Measurements from ENCODE around the gene TMEM213.
"Not testable (repeated sequence)": the region's sequence is repeated elsewhere in the genome, so short reads cannot be mapped to it uniquely, and the experiment has no call there.

Gene TMEM213

DNA sequence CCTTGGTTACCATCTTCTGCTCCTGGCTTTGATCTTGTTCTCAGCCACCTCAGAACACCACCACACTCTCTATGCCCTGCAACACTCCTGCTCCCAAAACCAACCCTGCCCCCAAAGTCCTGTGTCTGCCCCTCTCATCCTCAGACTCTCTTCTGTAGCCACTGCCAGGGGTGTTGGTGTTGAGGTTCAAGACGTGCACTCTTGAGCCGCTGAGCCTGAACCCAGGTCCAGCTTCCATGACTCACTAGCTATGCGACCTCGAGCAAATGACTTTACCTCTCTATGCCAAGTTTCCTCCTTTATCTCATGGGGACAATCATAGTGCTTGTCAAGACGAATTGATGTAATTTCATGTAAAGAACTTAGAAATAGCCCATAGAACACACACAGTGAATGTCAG is 1.0 kb downstream of the TMEM213 start:
- DNase-seq, result no peak

- no peak for DNase-seq
Observed at GRCh38 chr7:138799336-138800000, 1.7 kb downstream of the TMEM213 start.

DNA sequence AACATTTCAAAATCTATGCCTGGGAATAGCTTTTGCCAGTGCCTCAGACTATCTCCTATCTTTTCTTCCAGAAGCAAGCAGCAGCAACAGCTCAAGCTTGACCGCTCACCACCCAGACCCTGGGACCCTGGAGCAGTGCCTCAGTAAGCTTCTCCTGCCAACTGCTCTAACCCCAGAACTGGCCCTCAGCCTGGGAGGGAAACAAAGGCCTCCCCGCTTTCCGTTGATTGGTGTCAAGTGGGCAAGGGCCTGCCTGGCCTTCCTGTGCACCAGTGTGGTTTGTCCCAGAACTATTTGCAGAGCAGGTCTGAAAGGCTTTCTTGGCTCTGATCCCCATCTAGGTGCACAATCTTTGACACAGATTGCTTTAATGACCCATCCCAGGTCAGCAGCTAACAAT is 3.5 kb downstream of the TMEM213 start:
- no peak for DNase-seq

GRCh38 chr7:138802706-138803105 is 4.9 kb downstream of the TMEM213 start:
- DNase-seq, result no peak

DNA sequence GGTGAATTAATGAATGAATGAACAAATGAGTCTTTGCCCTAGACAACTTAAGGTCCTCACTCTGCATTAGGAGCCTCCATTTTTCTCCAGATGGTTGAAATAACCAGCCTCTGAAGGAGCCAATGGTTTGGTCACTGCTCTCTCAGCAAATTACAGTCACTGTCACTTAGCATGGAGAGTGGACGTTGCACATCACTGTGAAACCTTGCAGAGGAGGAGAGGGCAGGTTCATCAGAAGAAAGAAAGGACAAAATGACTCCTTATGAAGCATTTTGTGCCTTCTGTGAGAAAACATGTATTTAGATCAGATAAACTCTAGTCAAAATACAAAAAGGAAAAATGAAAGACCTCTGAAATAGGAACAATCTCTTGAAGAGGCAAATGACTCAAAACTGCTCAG is 6.8 kb downstream of the TMEM213 start:
- no peak for DNase-seq

DNA sequence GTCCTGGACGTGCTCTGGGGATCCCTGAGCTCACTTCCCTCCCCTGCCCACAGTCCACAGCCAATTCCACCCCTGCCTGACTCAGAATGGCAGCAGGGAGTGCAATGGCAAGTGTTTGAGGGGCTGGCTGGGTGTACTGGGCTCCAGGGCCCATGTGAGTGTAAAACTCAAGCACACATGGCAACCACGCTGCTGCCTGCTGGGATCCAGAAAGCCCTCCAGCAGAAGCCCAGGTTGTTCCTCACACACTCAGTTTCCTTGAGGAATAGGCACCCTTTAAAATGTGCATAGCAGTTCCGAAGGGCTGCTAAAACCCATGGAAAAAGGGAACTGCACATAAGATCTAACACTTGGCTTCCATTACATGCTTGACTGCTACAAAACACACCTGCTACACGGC is 11.6 kb downstream of the TMEM213 start:
- DNase-seq, result no peak

DNA sequence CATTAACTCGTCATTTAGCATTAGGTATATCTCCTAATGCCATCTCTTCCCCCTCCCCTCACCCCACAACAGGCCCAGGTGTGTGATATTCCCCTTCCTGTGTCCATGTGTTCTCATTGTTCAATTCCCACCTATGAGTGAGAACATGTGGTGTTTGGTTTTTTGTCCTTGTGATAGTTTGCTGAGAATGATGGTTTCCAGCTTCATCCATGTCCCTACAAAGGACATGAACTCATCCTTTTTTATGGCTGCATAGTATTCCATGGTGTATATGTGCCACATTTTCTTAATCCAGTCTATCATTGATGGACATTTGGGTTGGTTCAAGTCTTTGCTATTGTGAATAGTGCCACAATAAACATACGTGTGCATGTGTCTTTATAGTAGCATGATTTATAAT is 13.5 kb downstream of the TMEM213 start:
- not testable (repeated sequence) for DNase-seq

DNA sequence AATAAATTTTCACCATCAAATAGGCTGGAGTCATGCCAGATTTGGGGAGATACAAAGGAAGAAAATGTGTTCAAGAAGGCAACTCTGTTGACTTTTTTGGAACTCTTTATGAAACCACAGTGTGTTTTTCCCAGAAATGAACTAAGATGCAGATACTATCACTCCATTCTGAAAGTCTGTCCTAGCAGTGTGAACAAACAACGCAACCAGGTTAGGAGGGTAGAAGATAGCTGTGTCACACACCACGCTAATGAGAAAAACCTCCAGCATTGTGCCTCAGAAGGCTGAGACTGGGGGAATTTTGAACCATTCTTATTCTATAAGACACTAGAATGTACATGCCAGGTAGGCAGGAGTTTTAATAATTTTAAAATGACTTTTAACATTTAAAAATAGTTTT is 16.2 kb downstream of the TMEM213 start:
- DNase-seq, result no peak

- no peak for DNase-seq
Observed at GRCh38 chr7:138814816-138815332, 17.1 kb downstream of the TMEM213 start.

DNA sequence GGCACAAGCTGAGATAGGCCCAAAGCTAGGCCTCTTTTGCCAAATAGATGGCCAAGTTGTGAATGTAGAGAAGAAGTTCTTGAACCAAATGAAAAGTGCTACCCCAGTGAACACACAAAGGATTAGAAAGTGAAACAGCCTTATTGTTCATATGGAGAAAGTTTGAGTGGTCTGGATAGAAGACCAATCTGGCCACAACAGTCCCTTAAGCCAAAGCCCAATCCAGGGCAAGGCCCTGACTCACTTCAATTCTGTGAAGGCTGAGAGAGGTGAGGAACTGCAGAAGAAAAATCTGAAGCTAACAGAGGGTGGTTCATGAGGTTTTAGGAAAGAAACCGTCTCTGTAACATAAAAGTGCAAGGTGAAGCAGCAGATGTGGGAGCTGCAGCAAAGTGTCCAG is 18.9 kb downstream of the TMEM213 start:
- DNase-seq, result no peak

- DNase-seq, result no peak
Observed at GRCh38 chr7:138819625-138820024, 21.8 kb downstream of the TMEM213 start.

GRCh38 chr7:138821912-138822311 is 24.1 kb downstream of the TMEM213 start:
- no peak for DNase-seq

GRCh38 chr7:138822867-138823535 is 25.2 kb downstream of the TMEM213 start:
- DNase-seq, result no peak

DNA sequence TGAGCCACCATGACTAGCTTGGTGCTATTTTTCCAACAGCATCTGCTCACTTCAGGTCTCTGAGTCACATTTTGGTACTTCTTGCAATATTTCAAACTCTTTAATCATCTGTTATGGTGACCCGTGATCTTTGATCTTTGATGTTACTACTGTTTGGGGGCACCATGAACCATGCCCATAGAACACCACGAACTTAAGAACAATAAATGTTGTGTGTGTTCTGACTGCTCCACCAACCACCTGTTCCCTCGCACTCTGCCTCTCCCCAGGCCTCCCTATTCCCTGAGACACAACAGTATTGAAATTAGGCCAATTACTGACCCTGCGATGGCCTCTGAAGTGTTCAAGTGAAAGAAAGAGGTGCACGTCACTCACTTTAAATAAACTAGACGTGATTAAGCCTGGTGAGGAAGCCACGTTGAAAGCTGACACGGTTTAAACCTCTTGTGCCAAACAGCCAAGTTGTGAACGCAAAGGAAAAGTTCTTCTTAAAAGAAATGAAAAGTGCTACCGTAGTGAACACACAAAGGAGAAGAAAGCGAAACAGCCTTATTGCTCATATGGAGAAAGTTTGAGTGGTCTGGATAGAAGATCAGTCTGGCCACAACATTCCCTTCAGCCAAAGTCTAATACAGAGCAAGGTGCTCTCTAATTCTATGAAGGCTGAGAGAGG is 27.4 kb downstream of the TMEM213 start:
- DNase-seq, result no peak

DNA sequence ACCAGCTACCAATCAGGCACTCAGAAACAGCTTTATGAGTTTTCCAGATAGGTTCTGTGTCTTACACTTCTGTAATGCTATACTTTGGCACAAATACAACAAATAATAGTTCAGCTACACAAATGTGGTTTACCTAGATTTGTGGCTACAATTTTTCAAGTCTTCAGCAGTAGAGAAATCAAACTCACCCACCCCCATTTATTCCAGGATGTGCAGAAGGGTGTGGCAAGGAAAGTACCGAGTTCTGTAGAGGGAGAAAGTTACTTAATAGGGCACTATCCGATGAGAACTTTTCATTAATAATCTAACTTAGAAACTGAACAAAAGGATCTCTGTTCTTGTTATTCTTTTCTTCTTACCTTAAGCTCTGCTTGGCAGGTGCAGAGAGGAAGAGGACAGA is 30.5 kb downstream of the TMEM213 start:
- no peak for DNase-seq

- DNase-seq, result no peak
Observed at GRCh38 chr7:138829335-138829734, 31.5 kb downstream of the TMEM213 start.

- DNase-seq, result no peak
Observed at GRCh38 chr7:138832966-138833365, 35.2 kb downstream of the TMEM213 start.

DNA sequence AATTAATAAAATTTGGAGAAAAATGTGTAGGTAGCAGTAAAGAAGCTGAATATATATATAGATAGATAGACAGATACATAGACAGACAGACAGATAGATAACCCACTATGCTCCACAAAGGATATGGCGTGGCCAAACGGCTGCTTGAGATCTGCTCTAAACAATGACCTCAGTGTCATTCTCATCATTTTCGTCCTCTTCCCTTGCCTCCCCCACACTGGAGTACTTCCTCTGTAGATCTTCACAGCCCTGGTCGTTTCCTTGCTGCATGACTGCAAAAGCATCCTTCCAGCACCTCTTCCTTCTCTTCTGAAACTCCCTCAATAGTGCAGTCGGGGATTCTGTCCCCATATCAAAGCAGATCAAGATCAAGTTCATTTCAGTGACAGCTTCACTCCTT is 35.8 kb downstream of the TMEM213 start:
- DNase-seq, result no peak

DNA sequence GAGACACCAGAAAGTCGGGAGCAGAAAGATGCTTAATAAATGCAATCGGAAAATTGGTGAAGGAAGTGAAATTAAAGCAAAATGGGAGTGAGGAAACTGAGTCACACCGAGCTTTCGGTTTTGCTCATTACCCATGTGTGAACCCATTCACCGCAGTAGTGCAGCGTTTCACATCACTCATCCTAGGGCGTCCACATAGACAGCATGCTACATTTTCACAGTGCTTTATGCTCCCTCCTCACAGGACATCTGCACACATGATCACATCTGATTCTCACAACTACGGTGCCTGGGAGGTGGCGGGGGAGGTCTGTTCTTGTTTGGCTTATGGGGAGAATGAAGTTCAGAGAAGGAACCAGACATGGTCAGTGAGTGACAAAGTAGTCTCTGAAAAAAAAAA is 36.8 kb downstream of the TMEM213 start:
- DNase-seq, result no peak

DNA sequence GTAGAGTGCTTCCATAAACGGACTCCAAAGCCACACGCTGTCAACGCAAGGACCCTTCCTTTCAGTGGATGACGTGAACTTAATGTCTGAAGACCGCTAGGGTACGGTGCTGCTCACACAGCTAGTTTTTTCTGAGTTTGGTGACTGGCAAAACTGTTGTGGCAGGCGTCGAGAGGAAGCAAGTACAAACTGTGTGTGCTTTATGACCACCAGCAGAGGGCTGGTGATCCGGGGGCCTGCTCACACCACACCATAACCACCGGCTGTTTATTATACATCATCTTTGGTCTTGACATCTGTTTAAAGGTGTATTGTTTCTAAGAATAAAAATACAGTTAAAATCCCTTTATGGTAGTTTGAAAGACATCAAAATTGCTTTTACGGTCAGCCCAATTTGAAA is 37.3 kb downstream of the TMEM213 start:
- no peak for DNase-seq

GRCh38 chr7:138837627-138838026 is 39.8 kb downstream of the TMEM213 start:
- DNase-seq, result no peak

GRCh38 chr7:138838166-138838565 is 40.4 kb downstream of the TMEM213 start:
- DNase-seq, result no peak

GRCh38 chr7:138842111-138842510 is 44.3 kb downstream of the TMEM213 start:
- no peak for DNase-seq
